Prostate gland (tissue), 2 donors: ENCODE results near the gene PDE4D. TPM values are rescaled to one million over a fixed set of nuclear protein-coding genes. Genes with fewer than 3 reads are reported as not detected.
"Not testable (repeated sequence)": the region's sequence is repeated elsewhere in the genome, so short reads cannot be mapped to it uniquely, and the experiment has no call there.

Source experiments
- DNase-seq: peaks from one replicate; pipeline ENCODE4 v3.0.0-alpha.2; 2019; ENCODE audit warnings: low spot score
- H3K27ac ChIP-seq, 2 donors: fragments of 200-600 bp; sonication (generic); 2 replicates each; pipeline ENCODE4 v1.5.1; 2017 to 2019
- H3K27me3 ChIP-seq: fragments of 200-600 bp; sonication (generic); replicated peaks from 2 replicates; pipeline ENCODE4 v1.5.1; 2019; ENCODE audit not compliant: insufficient read depth
- H3K36me3 ChIP-seq, 2 donors: fragments of 200-600 bp; sonication (generic); 1 replicate in 1 of 2; 2 replicates in 1 of 2; pipeline versions ENCODE4 v1.5.1 to v1.8.1; 2017 to 2019
- H3K4me1 ChIP-seq: fragments of 200-600 bp; sonication (generic); replicated peaks from 2 replicates; pipeline ENCODE4 v1.5.1; 2019
- H3K4me3 ChIP-seq, 2 donors: fragments of 200-600 bp; sonication (generic); 2 replicates each; pipeline ENCODE4 v1.5.1; 2017 to 2019
- H3K9me3 ChIP-seq: fragments of 200-600 bp; sonication (generic); 2 replicates; pipeline ENCODE4 v1.5.1; 2017
- POLR2A ChIP-seq: fragments of 450-650 bp; IDR thresholded peaks from one replicate; pipeline ENCODE4 v1.6.1; 2016; ENCODE audit warnings: antibody characterized with exemption, mild to moderate bottlenecking
- POLR2AphosphoS5 ChIP-seq: sonication (generic); formaldehyde crosslinking; IDR thresholded peaks from one replicate; pipeline ENCODE4 v1.6.1; 2017; ENCODE audit warnings: antibody characterized with exemption
- WGBS: methylation state at CpG from one replicate; pipeline ENCODE4 v1.1.5; 2018; 5-methylcytosine and 5-hydroxymethylcytosine counted together
- intact Hi-C: fragments of 100-400 bp; cut with DNase I; formaldehyde crosslinking; loops from one replicate; pipeline ENCODE4 v1.14.2; 2022
- total RNA-seq, 2 donors: library from RNA; depleted of rRNA; stranded (reverse); fragments of >200 nt; gene quantifications; one replicate each; pipeline ENCODE4 v1.1.0, GENCODE V29; 2016
- TF ChIP-seq, protein P1 (sequence below), 4 experiments: fragments of 200-600 bp in 2 of 4; fragments of 450-650 bp in 2 of 4; sonication (generic) in 2 of 4; IDR thresholded peaks; 1 replicate in 3 of 4; 2 replicates in 1 of 4; pipeline ENCODE4 v1.5.1; 2016 to 2019; ENCODE audit warnings: antibody characterized with exemption in 4 of 4, mild to moderate bottlenecking in 2 of 4, moderate library complexity in 2 of 4

PDE4D gene
- total RNA-seq, 2 donors from 2014 or later = 64.2 to 75.6 TPM

DNA sequence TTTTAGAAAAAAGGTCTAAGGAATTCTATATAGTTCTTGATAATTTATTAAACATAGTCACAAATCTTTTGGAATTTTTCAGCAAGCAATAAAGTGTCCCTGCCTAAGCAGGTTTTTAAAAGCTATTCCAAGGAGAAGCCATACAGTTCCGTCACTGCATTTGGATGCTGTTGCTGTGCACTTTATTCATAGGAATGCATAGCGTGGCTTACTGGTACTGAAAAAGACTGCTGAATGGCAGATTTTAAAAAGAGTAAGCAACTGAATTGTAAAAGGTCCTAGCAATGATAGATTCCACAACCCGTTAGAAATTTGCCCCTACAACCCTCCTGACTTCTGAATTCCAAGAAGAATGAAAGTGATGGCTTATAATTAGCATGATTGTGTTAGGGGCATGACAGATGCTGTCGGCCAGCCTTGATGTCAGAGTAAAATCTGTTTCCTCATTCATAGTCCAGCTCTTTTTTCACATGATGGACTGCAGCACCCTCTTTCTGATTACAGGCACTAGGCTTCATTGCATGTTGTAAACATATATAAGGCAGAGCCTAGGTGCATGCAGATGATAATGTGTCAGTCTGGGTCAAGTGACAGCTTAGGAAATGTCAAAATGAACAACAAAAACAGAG lies 227.0 kb downstream of the PDE4D start:
- H3K36me3 ChIP-seq = no peaks in the 10 kb centered on the region

DNA sequence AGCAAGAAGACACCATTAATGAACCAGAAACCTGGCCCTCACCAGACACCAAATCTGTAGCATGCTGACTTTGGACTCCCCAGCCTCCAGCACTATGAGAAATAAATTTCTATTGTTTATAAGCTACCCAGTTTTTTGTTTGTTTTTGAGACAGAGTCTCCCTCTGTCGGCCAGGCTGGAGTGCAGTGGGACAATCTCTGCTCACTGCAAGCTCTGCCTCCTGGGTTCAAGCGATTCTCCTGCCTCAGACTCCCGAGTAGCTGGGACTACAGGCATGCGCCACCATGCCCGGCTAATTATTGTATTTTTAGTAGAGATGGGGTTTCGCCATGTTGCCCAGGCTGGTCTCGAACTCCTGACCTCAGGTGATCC lies 227.7 kb downstream of the PDE4D start:
- H3K27ac ChIP-seq, H3K9me3 ChIP-seq, H3K4me1 ChIP-seq, H3K4me3 ChIP-seq, H3K27me3 ChIP-seq, H3K36me3 ChIP-seq, DNase-seq: not testable (repeated sequence)
- intact Hi-C loops = loop anchor here (5.0 to 10.0 kb wide), 2 partner anchors 164 to 481 kb away; no protein-coding TSS in a partner anchor
- WGBS = 93% methylated on average over 7 of the region's 7 CpGs

More for the DNA sequence above, 227.0 kb downstream of the PDE4D start:
- H3K27ac ChIP-seq = no peak overlapping the region
- no peaks in the 10 kb centered on the region for H3K4me1 ChIP-seq
- no peaks in the 10 kb centered on the region for H3K27me3 ChIP-seq
- H3K9me3 ChIP-seq = no peaks in the 10 kb centered on the region
- intact Hi-C loops = loop anchor here (5.0 to 10.0 kb wide), 2 partner anchors 164 to 482 kb away; no protein-coding TSS in a partner anchor
- H3K4me3 ChIP-seq = no peak overlapping the region
- no peak for TF ChIP-seq POLR2AphosphoS5
- TF ChIP-seq, protein P1, sequence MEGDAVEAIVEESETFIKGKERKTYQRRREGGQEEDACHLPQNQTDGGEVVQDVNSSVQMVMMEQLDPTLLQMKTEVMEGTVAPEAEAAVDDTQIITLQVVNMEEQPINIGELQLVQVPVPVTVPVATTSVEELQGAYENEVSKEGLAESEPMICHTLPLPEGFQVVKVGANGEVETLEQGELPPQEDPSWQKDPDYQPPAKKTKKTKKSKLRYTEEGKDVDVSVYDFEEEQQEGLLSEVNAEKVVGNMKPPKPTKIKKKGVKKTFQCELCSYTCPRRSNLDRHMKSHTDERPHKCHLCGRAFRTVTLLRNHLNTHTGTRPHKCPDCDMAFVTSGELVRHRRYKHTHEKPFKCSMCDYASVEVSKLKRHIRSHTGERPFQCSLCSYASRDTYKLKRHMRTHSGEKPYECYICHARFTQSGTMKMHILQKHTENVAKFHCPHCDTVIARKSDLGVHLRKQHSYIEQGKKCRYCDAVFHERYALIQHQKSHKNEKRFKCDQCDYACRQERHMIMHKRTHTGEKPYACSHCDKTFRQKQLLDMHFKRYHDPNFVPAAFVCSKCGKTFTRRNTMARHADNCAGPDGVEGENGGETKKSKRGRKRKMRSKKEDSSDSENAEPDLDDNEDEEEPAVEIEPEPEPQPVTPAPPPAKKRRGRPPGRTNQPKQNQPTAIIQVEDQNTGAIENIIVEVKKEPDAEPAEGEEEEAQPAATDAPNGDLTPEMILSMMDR (IDR thresholded peaks at IDR 0.05) = peak in 1 of 4 experiments; percentile 4
- no peak for DNase-seq
- 83% methylated on average over 4 of the region's 4 CpGs for WGBS

DNA sequence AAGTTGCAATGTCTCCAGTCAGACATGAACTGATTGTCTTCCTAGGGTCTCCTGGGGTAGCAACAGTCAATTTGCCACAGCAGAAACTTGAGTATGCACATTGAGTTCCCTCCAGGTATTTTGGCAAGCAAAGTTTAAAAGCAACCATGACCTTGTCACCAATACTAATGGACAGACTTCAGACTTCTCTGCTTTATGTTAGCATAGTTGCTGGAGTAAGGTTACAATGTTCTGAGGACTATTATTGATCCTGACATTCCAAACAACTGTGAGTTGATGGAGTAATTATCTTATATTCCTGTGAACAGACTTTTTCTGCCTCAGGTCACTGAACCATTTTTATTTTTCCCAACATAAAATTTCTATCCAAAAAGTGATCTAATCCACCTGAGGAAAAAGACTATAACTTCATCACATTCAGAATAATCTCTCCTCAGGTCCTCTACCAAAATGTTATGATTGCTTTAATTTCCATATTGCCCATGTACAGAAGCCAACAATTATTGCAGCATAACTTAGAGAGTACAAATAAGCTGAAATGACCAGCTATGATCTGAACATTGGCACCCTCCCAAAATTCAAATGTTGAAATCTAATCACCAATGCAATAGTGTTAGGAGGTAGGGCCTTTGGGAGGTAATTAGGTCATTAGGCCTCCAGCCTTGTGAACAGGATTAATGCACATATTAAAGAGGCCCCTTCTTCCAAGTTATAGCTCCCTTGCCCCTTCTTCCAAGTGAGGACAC lies 228.3 kb downstream of the PDE4D start:
- no peaks in the 10 kb centered on the region for H3K4me1 ChIP-seq
- no peaks in the 10 kb centered on the region for H3K27me3 ChIP-seq
- intact Hi-C loops = loop anchor here (5.0 to 10.0 kb wide), 2 partner anchors 163 to 480 kb away; no protein-coding TSS in a partner anchor
- DNase-seq = no peak
- H3K36me3 ChIP-seq = no peaks in the 10 kb centered on the region
- TF ChIP-seq, protein P1 (IDR thresholded peaks at IDR 0.05) = no peak
- TF ChIP-seq POLR2AphosphoS5 (no peak), POLR2A (no peak)
- H3K27ac ChIP-seq = no peak overlapping the region
- H3K9me3 ChIP-seq = no peaks in the 10 kb centered on the region
- no peak overlapping the region for H3K4me3 ChIP-seq

DNA sequence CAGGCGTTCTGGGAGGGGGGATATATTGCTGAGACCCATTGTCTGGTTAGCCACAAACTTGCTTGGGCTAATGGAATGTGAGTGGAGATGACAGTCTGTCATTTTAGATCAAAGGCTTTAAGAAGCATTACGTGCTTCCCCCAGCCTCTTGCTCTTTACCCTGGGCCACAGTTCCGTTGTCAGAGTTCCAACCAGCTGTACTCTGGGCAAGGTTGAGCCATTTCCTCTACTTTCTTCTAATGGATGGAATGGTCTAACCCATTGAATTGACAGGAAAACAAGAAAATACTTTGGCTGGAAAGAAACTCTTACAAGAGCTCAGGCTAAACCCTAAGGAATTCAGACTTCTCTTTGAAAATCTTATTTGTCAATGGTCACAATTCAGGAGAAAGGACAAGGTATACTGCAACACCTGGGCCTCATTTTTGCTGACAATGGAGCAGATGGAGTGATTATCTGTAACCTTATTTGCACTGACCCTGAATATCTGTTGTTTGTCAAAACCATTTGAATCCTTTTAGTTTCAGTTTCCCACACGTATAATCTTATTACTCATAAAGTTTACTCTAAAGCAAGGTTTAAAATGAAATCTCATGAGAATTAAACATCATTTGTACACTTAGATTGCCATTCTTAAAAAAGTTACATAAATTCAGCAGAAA lies 231.4 kb downstream of the PDE4D start:
- Histone ChIP-seq H3K27ac (peak overlapping the region; percentile 0 to 2), H3K27me3 (no peaks in the 10 kb centered on the region), H3K9me3 (no peaks in the 10 kb centered on the region), H3K36me3 (no peaks in the 10 kb centered on the region), H3K4me1 (no peaks in the 10 kb centered on the region), H3K4me3 (no peak overlapping the region)
- DNase-seq = no peak
- TF ChIP-seq POLR2AphosphoS5 = no peak
- TF ChIP-seq, protein P1 (IDR thresholded peaks at IDR 0.05) = no peak
- no peak for TF ChIP-seq POLR2A
- 40% methylated on average over 4 of the region's 4 CpGs for WGBS
- intact Hi-C loops = loop anchor here (10.0 kb wide), 1 partner anchor 477 kb away; no protein-coding TSS in a partner anchor

DNA sequence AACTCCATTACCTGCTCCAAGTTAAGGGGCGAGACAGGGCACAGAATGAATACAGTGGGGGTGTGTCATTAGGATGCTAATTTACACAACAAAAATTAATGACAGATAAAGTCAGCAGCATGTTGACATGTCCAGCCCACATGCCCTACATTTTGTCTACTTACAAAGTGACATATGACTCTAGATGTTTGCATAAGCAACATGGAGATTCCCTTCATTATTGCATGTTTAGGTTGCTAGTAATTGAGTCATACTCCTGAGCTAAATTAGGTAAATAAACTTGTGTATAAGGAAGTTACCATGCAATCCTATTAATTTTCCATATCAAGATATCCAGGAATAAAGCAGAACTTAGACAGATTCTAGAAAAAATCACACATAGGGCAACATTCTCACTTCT lies 232.2 kb downstream of the PDE4D start:
- Histone ChIP-seq H3K4me3 (no peak overlapping the region), H3K9me3 (no peaks in the 10 kb centered on the region), H3K36me3 (no peaks in the 10 kb centered on the region), H3K27me3 (no peaks in the 10 kb centered on the region), H3K4me1 (no peaks in the 10 kb centered on the region), H3K27ac (no peak overlapping the region)
- intact Hi-C loops = loop anchor here (10.0 kb wide), 1 partner anchor 477 kb away; no protein-coding TSS in a partner anchor
- no peak for DNase-seq
- no peak for TF ChIP-seq POLR2AphosphoS5
- TF ChIP-seq POLR2A = no peak
- TF ChIP-seq, protein P1 (IDR thresholded peaks at IDR 0.05) = no peak
- WGBS = 100% methylated on average over 1 of the region's 1 CpG
